NCI-H82 (cell line): ENCODE data around the gene IRF2.

ENCODE experiments used
- DNase-seq: peaks from one replicate; lab custom pipeline; 2025; lab: John Stamatoyannopoulos, UW

IRF2 gene

GRCh38 chr4:184409502-184409901 is 64.8 kb downstream of the IRF2 start:
- no peak for DNase-seq

- DNase-seq, result no peak
These were observed 65.7 kb downstream of the IRF2 start for GRCh38 chr4:184408684-184409081.

- DNase-seq, result no peak
These were observed 66.2 kb downstream of the IRF2 start for GRCh38 chr4:184408021-184408683.

GRCh38 chr4:184406958-184407391 is 67.4 kb downstream of the IRF2 start:
- DNase-seq, result no peak

GRCh38 chr4:184404047-184404446 is 70.3 kb downstream of the IRF2 start:
- no peak for DNase-seq

GRCh38 chr4:184403384-184403781 is 71.0 kb downstream of the IRF2 start:
- DNase-seq, result no peak

- no peak for DNase-seq
These were observed 71.5 kb downstream of the IRF2 start for GRCh38 chr4:184402740-184403383.

GRCh38 chr4:184402239-184402638 is 72.1 kb downstream of the IRF2 start:
- no peak for DNase-seq

- DNase-seq, result no peak
These were observed 72.8 kb downstream of the IRF2 start for GRCh38 chr4:184401397-184402171.

GRCh38 chr4:184400891-184401290 is 73.5 kb downstream of the IRF2 start:
- DNase-seq, result no peak

GRCh38 chr4:184400375-184400870 is 73.9 kb downstream of the IRF2 start:
- no peak for DNase-seq

GRCh38 chr4:184399512-184399908 is 74.8 kb downstream of the IRF2 start:
- DNase-seq, result no peak

GRCh38 chr4:184398741-184399511 is 75.4 kb downstream of the IRF2 start:
- DNase-seq, result no peak

GRCh38 chr4:184397516-184398163 is 76.7 kb downstream of the IRF2 start:
- DNase-seq, result no peak

- no peak for DNase-seq
These were observed 77.5 kb downstream of the IRF2 start for GRCh38 chr4:184396570-184397515.

- DNase-seq, result no peak
These were observed 78.4 kb downstream of the IRF2 start for GRCh38 chr4:184395971-184396391.

GRCh38 chr4:184395451-184395917 is 78.9 kb downstream of the IRF2 start:
- DNase-seq, result no peak

GRCh38 chr4:184392748-184393559 is 81.4 kb downstream of the IRF2 start:
- DNase-seq, result no peak

GRCh38 chr4:184392316-184392715 is 82.0 kb downstream of the IRF2 start:
- no peak for DNase-seq
